PFSK-1 (cell line): Measurements from ENCODE around the gene STIM1.

Experiments
- FOXP2 ChIP-seq: optimal IDR thresholded peaks from 2 replicates; pipeline ENCODE3; 2011; ENCODE audit warnings: borderline replicate concordance, control low read depth, inconsistent platforms; ENCODE audit not compliant: insufficient read depth; ENCODE audit errors: extremely low read length, extremely low read depth
- POLR2AphosphoS5 ChIP-seq: IDR thresholded peaks from 2 replicates; pipeline ENCODE4 v1.6.1; 2012; ENCODE audit warnings: low read depth, mild to moderate bottlenecking, control low read depth, low read length, moderate library complexity
- SIN3A ChIP-seq: IDR thresholded peaks from 2 replicates; pipeline ENCODE4 v1.6.1; 2012; ENCODE audit warnings: mild to moderate bottlenecking, low read length, moderate library complexity, borderline replicate concordance; ENCODE audit not compliant: insufficient read depth
- TAF1 ChIP-seq: IDR thresholded peaks from 2 replicates; pipeline ENCODE4 v1.6.1; 2012; ENCODE audit warnings: low read length, control low read depth, borderline replicate concordance; ENCODE audit not compliant: insufficient read depth
- TF ChIP-seq, protein P1 (sequence below), 2 experiments: IDR thresholded peaks; 2 replicates each; pipeline versions ENCODE4 v1.6.1 to v1.8.0; 2011 to 2012; ENCODE audit warnings: low read depth in 2 of 2, low read length in 2 of 2, control low read depth in 1 of 2, inconsistent platforms in 1 of 2, mild to moderate bottlenecking in 1 of 2, moderate library complexity in 1 of 2; ENCODE audit not compliant: insufficient read depth in 1 of 2

The STIM1 gene

DNA sequence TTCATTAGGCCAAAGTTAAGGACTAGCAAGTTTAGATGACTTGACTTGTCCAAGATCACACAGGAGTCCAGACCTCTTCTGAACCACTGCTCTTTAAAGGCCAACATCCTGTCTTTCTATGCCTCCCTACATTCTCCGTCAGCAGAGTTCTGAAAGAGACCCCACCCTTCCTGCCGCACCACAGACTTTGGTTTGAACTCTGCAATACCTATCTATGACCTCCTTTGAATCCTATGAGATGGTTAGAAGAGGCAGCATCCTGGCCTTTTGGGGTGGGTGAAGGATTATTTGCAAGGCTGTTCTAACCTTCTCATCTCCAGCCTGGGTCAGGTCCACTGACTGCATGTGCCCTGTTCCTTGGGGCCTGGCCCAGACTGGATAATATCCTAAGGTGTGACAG lies 234.8 kb downstream of the STIM1 start:
- no peak for TF ChIP-seq TAF1
- TF ChIP-seq FOXP2 = no peak
- no peak for TF ChIP-seq POLR2AphosphoS5
- TF ChIP-seq, protein P1, sequence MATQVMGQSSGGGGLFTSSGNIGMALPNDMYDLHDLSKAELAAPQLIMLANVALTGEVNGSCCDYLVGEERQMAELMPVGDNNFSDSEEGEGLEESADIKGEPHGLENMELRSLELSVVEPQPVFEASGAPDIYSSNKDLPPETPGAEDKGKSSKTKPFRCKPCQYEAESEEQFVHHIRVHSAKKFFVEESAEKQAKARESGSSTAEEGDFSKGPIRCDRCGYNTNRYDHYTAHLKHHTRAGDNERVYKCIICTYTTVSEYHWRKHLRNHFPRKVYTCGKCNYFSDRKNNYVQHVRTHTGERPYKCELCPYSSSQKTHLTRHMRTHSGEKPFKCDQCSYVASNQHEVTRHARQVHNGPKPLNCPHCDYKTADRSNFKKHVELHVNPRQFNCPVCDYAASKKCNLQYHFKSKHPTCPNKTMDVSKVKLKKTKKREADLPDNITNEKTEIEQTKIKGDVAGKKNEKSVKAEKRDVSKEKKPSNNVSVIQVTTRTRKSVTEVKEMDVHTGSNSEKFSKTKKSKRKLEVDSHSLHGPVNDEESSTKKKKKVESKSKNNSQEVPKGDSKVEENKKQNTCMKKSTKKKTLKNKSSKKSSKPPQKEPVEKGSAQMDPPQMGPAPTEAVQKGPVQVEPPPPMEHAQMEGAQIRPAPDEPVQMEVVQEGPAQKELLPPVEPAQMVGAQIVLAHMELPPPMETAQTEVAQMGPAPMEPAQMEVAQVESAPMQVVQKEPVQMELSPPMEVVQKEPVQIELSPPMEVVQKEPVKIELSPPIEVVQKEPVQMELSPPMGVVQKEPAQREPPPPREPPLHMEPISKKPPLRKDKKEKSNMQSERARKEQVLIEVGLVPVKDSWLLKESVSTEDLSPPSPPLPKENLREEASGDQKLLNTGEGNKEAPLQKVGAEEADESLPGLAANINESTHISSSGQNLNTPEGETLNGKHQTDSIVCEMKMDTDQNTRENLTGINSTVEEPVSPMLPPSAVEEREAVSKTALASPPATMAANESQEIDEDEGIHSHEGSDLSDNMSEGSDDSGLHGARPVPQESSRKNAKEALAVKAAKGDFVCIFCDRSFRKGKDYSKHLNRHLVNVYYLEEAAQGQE (IDR thresholded peaks at IDR 0.05; ENCODE audit: insufficient read depth in 1 of 2, low read depth in 2 of 2, low read length in 2 of 2) = no peak
- TF ChIP-seq SIN3A = no peak

DNA sequence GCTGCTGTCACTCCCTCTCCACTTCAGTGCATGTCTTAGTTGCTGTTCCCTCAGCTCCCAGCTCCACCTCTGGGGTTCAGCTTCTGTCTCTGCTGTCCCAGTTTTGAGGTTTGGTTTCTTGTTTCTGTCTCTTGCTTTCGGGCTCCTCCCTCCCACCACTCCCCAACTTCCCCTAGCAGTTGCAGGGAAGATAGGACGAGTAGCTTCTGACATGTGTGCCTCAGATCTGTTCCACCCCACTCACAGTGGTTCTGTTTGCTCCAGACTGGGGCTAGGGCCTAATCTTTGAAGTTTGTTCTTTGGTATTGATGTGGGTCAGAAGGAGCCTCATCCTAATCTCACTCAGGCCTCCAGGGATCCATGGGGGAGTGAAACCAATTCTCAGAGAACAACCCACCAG lies 236.6 kb downstream of the STIM1 start:
- TF ChIP-seq POLR2AphosphoS5 (no peak), SIN3A (no peak), FOXP2 (no peak), TAF1 (no peak)
- TF ChIP-seq, protein P1 (IDR thresholded peaks at IDR 0.05; ENCODE audit: insufficient read depth in 1 of 2, low read depth in 2 of 2, low read length in 2 of 2) = no peak

DNA sequence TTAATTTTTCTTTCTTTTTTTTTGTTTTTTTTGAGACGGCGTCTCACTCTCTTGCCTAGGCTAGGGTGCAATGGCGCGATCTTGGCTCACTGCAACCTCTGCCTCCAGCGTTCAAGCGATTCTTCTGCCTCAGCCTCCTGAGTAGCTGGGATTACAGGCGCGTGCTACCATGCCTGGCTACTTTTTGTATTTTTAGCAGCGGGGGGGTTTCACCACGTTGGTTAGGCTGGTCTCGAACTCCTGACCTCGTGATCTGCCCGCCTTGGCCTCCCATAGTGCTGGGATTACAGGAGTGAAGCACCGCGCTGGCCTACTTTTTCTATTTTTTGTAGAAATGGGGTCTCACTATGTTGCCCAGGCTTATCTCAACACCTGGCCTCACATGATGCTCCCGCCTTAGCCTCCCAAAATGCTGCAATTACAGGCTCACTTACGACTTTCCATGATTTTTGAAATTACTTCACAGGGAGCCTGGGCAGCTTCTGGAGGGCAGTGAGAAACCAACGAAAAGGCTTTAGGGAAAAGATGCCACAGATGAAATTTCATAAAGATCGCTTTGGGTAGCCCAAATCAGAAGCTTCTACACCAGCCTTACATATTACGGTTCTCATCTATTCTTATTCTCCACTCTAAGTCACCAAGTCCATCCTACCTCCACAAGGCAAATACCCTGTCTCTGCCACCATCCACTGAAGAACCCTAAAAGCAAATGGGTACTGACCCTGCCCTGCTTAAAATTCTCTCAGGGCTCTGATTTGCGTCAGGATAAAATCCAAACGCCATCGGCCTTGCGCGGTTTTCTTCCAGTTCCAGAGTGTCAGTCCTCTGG lies 238.3 kb downstream of the STIM1 start:
- no peak for TF ChIP-seq TAF1
- TF ChIP-seq SIN3A = no peak
- TF ChIP-seq, protein P1 (IDR thresholded peaks at IDR 0.05; ENCODE audit: insufficient read depth in 1 of 2, low read depth in 2 of 2, low read length in 2 of 2) = no peak
- no peak for TF ChIP-seq POLR2AphosphoS5
- TF ChIP-seq FOXP2 = no peak

DNA sequence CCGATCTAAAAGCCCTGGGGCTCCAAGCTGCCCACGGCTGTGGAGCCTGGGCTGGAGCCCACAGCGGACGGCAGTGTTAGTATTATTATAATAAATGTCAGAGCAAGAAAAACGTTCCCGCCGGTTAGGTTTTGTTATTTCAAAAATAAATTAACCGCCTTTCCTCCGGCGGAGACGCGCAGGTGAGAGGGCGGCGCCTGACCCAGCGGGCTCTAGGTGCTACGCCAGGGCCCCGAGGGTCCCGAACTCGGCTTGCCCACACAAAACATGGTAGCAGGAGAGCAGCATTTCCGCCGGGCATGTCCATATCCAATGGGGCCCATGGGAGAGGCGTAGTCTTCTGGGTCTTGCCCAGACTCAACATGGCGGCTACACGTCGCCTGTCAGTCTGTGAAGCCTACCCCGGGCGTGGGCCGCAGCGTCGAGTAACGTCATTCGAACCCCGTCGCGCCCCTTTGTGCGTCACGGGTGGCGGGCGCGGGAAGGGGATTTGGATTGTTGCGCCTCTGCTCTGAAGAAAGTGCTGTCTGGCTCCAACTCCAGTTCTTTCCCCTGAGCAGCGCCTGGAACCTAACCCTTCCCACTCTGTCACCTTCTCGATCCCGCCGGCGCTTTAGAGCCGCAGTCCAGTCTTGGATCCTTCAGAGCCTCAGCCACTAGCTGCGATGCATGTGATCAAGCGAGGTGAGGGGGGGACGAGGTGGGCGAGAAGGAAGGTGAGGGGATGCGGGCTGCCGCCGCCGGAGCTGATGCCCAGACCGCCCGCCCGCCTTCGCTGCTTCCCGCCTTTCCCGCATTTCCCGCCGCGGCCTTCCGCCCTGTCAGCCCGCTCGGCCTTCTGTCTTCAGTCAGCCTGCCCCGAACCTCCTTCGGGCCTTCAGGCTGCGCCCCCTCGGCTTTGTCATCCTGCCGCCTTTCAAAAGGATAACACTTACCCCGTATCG lies 239.2 kb downstream of the STIM1 start, which contains the start of gene RRM1:
Gene RRM1, plus strand, starts transcription at position 452 of the 944 bp plus-strand sequence. Its CDS starts 214 bp downstream, at position 666.
- TF ChIP-seq SIN3A = 0 out of 2 replicates have a peak, but pooled peaks have one; percentile 66
- peak; percentile 81 for TF ChIP-seq POLR2AphosphoS5
- TF ChIP-seq, protein P1 (IDR thresholded peaks at IDR 0.05; ENCODE audit: insufficient read depth in 1 of 2, low read depth in 2 of 2, low read length in 2 of 2) = no peak
- TF ChIP-seq FOXP2 = peak; percentile 87
- peak; percentile 85; the same call in 1 of the 2 replicates for TF ChIP-seq TAF1
